8988T (cell line): ENCODE data around the gene C1QBP.
"Not testable (repeated sequence)": the region's sequence is repeated elsewhere in the genome, so short reads cannot be mapped to it uniquely, and the experiment has no call there.

Source experiments
- DNase-seq: peaks from one replicate; pipeline ENCODE4 v3.0.0; 2011

The C1QBP gene

GRCh38 chr17:5438716-5439445 lies at the start of gene C1QBP:
Gene C1QBP (minus strand): TSS chr17:5439155. CDS start chr17:5439073, 82 bp downstream.
- peak; percentile 73 for DNase-seq

- DNase-seq: no peak
Observed at GRCh38 chr17:5488752-5489151, 49.8 kb upstream of the C1QBP start.

- peak; percentile 76 for DNase-seq
Observed at GRCh38 chr17:5486206-5487124, 47.5 kb upstream of the C1QBP start, which contains the start of gene MIS12. Gene MIS12 (plus strand): TSS chr17:5486566. CDS start chr17:5488863, 2,297 bp downstream.

GRCh38 chr17:5485270-5486205 lies 46.6 kb upstream of the C1QBP start, which contains the start of gene DERL2:
Gene DERL2 (minus strand): TSS chr17:5486178. CDS start chr17:5486161, 17 bp downstream.
- no peak for DNase-seq

GRCh38 chr17:5481451-5481850 lies 42.5 kb upstream of the C1QBP start:
- no peak for DNase-seq

GRCh38 chr17:5480962-5481361 lies 42.0 kb upstream of the C1QBP start:
- DNase-seq: no peak

- DNase-seq: no peak
Observed at GRCh38 chr17:5478992-5479391, 40.0 kb upstream of the C1QBP start.

- no peak for DNase-seq
Observed at GRCh38 chr17:5473906-5474305, 35.0 kb upstream of the C1QBP start.

- no peak for DNase-seq
Observed at GRCh38 chr17:5472511-5472910, 33.6 kb upstream of the C1QBP start.

GRCh38 chr17:5468075-5468473 lies 29.1 kb upstream of the C1QBP start:
- no peak for DNase-seq

- DNase-seq: no peak
Observed at GRCh38 chr17:5467416-5467815, 28.5 kb upstream of the C1QBP start.

GRCh38 chr17:5466295-5466694 lies 27.3 kb upstream of the C1QBP start:
- no peak for DNase-seq

- DNase-seq: no peak
Observed at GRCh38 chr17:5464717-5465507, 26.0 kb upstream of the C1QBP start.

GRCh38 chr17:5446786-5447185 lies 7.8 kb upstream of the C1QBP start:
- DNase-seq: no peak

GRCh38 chr17:5444209-5444608 lies 5.3 kb upstream of the C1QBP start:
- no peak for DNase-seq

GRCh38 chr17:5443728-5444127 lies 4.8 kb upstream of the C1QBP start:
- no peak for DNase-seq

- DNase-seq: no peak
Observed at GRCh38 chr17:5439446-5439764, 450 bp upstream of the C1QBP start.

- no peak for DNase-seq
Observed at GRCh38 chr17:5437721-5438317, 1.1 kb downstream of the C1QBP start.

GRCh38 chr17:5435781-5436315 lies 3.1 kb downstream of the C1QBP start:
- DNase-seq: not testable (repeated sequence)

- no peak for DNase-seq
Observed at GRCh38 chr17:5434984-5435383, 4.0 kb downstream of the C1QBP start.

- DNase-seq: no peak
Observed at GRCh38 chr17:5431949-5432556, 6.9 kb downstream of the C1QBP start.
